Thyroid gland (tissue), 4 donors: ENCODE results near the gene GREB1L. TPM values are rescaled to one million over a fixed set of nuclear protein-coding genes. Genes with fewer than 3 reads are reported as not detected.

Experiments used
- DNase-seq, 2 donors: peaks; one replicate each; pipeline ENCODE4 v3.0.0-alpha.2; 2019
- H3K27ac ChIP-seq, 3 donors: fragments of 200-600 bp; sonication (generic); 1 replicate in 2 of 3; 2 replicates in 1 of 3; pipeline ENCODE4 v1.5.1; 2016 to 2019; ENCODE audit warnings: mild to moderate bottlenecking in 1 of 3, moderate library complexity in 1 of 3
- H3K27me3 ChIP-seq: fragments of 200-600 bp; sonication (generic); one replicate; pipeline ENCODE4 v1.5.1; 2019
- H3K36me3 ChIP-seq, 2 donors: fragments of 200-600 bp; sonication (generic); one replicate each; pipeline ENCODE4 v1.5.1; 2016 to 2019
- H3K4me1 ChIP-seq, 2 donors: fragments of 200-600 bp; sonication (generic); one replicate each; pipeline ENCODE4 v1.5.1; 2017 to 2019
- H3K4me3 ChIP-seq, 3 donors: fragments of 200-600 bp; sonication (generic); replicated peaks in 1 of 3; 1 replicate in 2 of 3; 2 replicates in 1 of 3; pipeline ENCODE4 v1.5.1; 2016; ENCODE audit warnings: mild to moderate bottlenecking in 1 of 3
- H3K9me3 ChIP-seq: fragments of 200-600 bp; sonication (generic); one replicate; pipeline ENCODE4 v1.5.1; 2017
- POLR2A ChIP-seq, 2 donors: fragments of 450-650 bp; IDR thresholded peaks; one replicate each; pipeline ENCODE4 v1.6.1; 2017; ENCODE audit warnings: antibody characterized with exemption in 2 of 2, mild to moderate bottlenecking in 2 of 2, moderate library complexity in 1 of 2
- WGBS, 2 donors: methylation state at CpG; one replicate each; pipeline ENCODE4 v1.1.5; 2017; 5-methylcytosine and 5-hydroxymethylcytosine counted together
- intact Hi-C: fragments of 100-400 bp; cut with DNase I; formaldehyde crosslinking; loops from one replicate; pipeline ENCODE4 v1.15.1; 2023
- total RNA-seq, 4 donors: library from RNA; depleted of rRNA; stranded (reverse); fragments of >200 nt; gene quantifications; one replicate each; pipeline ENCODE4 v1.2.3, GENCODE V29; 2016
- TF ChIP-seq, protein P1 (sequence below), 6 experiments: fragments of 200-600 bp in 3 of 6; fragments of 450-650 bp in 3 of 6; sonication (generic) in 3 of 6; IDR thresholded peaks; one replicate each; pipeline ENCODE4 v1.5.1; 2016 to 2019; ENCODE audit warnings: antibody characterized with exemption in 6 of 6, mild to moderate bottlenecking in 2 of 6, inconsistent platforms in 1 of 6, moderate library complexity in 1 of 6

The GREB1L gene
- total RNA-seq, 4 donors from 2014 or later: 25.0 to 43.5 (median 31.8) TPM

DNA sequence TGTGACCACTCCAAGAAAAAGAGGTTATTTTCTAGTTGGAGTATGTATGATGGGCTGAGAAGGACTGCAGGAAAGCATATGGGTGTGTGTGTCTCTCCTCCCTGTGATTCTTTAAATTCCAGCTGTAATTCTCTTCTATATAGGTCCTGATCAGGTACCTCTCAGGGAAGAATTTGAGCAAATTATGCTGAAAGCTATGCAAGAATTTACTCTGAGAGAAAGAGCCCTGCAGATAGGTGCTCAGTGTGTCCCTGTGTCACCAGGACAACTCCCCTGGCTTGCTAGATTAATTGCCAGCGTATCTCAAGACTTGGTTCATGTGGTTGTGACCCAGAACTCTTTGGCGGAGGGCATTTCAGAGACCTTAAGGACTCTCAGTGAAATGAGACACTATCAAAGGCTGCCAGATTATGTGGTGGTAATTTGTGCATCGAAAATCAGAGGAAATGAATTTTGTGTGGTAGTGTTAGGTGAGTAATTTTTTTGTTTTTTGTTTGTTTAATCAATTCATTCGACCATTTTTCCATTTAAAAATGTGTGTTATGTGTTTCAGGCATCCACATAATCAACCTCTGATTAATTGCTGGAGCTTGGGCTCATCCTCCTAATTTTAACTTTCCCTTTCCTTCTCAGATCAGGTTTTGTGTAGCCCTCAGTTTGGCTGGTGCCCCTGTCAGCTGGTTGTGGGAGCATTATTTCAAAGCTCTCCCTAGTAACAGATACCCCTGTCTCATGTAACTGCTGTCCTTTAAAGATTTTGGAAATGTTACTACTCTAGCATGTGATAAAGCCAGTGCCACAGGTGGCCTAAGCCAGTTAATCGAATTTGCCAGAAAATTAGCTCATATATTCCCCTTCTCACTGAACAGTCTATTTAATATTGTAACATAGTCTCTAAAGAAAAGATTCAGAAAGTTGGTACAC, 207.6 kb downstream of the GREB1L start:
- WGBS, 2 donors: 81 to 92% methylated on average over 5 of the region's 5 CpGs
- DNase-seq: no peak
- H3K4me1 ChIP-seq: no peaks in the 10 kb centered on the region
- H3K9me3 ChIP-seq: no peaks in the 10 kb centered on the region
- TF ChIP-seq, protein P1, sequence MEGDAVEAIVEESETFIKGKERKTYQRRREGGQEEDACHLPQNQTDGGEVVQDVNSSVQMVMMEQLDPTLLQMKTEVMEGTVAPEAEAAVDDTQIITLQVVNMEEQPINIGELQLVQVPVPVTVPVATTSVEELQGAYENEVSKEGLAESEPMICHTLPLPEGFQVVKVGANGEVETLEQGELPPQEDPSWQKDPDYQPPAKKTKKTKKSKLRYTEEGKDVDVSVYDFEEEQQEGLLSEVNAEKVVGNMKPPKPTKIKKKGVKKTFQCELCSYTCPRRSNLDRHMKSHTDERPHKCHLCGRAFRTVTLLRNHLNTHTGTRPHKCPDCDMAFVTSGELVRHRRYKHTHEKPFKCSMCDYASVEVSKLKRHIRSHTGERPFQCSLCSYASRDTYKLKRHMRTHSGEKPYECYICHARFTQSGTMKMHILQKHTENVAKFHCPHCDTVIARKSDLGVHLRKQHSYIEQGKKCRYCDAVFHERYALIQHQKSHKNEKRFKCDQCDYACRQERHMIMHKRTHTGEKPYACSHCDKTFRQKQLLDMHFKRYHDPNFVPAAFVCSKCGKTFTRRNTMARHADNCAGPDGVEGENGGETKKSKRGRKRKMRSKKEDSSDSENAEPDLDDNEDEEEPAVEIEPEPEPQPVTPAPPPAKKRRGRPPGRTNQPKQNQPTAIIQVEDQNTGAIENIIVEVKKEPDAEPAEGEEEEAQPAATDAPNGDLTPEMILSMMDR (IDR thresholded peaks at IDR 0.05): no peak
- no peak for TF ChIP-seq POLR2A (IDR thresholded peaks at IDR 0.05)
- no peak overlapping the region for H3K27ac ChIP-seq
- intact Hi-C loops: no loop called here
- H3K27me3 ChIP-seq: no peaks in the 10 kb centered on the region
- H3K4me3 ChIP-seq: no peak overlapping the region
- peaks cover 0 to 17% of the 10 kb centered on the region in 2 donors for H3K36me3 ChIP-seq

DNA sequence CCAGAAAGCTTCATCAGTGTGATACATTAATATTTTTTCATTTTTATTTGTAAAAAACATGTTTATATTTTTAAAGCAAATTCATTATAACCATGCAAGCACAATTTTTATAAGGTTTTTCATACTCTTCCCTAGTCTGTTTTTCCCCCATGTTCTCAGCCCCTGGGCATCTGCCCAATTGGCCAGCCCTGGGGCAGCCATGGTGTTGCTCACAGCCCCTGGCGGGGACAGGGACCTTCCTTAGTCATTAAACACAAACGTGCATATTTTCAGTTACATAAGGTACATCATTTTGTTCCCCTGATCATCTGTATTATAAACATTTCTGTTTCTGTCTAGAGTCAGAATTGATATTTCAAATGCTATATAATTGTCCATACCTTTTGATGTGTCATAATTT, 208.5 kb downstream of the GREB1L start:
- DNase-seq: no peak
- intact Hi-C loops: no loop called here
- no peaks in the 10 kb centered on the region for H3K4me1 ChIP-seq
- no peak overlapping the region for H3K4me3 ChIP-seq
- no peaks in the 10 kb centered on the region for H3K9me3 ChIP-seq
- WGBS, 2 donors: 86 to 93% methylated on average over 2 of the region's 2 CpGs
- no peak for TF ChIP-seq POLR2A (IDR thresholded peaks at IDR 0.05)
- TF ChIP-seq, protein P1 (IDR thresholded peaks at IDR 0.05): no peak
- no peaks in the 10 kb centered on the region for H3K27me3 ChIP-seq
- no peak overlapping the region for H3K27ac ChIP-seq
- H3K36me3 ChIP-seq: peaks cover 0 to 17% of the 10 kb centered on the region in 2 donors

DNA sequence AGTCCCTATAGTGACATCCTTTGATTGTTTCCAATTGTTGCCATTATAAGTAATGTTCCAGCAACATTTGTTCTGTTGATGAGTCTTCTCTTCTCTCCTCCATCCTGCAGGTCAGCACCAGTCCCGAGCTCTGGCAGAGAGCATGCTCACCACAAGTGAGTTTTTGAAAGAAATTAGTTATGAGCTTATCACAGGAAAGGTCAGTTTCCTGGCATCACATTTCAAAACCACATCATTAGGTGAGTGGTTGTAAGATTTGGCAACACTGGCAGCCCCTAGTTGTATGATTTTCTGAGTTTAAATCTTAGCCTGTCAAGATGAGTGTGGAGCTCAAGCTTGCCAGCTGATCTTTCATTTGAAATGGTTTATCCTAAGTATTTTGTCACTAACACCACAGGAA, 208.9 kb downstream of the GREB1L start:
- no peak overlapping the region for H3K4me3 ChIP-seq
- intact Hi-C loops: no loop called here
- no peaks in the 10 kb centered on the region for H3K27me3 ChIP-seq
- WGBS, 2 donors: 63 to 79% methylated on average over 1 of the region's 1 CpG
- no peak overlapping the region for H3K27ac ChIP-seq
- DNase-seq: no peak
- no peaks in the 10 kb centered on the region for H3K4me1 ChIP-seq
- H3K9me3 ChIP-seq: no peaks in the 10 kb centered on the region
- peaks cover 0 to 17% of the 10 kb centered on the region in 2 donors for H3K36me3 ChIP-seq
- no peak for TF ChIP-seq POLR2A (IDR thresholded peaks at IDR 0.05)
- TF ChIP-seq, protein P1 (IDR thresholded peaks at IDR 0.05): no peak

DNA sequence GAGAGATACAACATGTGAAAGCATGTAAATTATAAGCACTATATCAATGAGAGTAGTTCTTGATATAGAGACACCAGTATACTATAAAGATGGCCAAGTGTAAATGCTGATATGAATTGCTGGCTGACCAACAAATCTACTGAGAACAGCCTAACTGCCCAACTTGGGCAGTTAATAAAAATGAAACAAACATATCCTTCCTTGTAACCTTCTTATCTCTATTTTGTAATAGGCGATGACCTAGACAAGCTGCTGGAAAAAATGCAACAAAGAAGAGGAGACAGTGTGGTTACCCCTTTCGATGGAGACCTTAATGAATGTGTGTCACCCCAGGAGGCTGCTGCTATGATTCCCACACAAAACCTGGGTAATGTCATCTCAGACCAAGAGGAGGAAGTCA, 209.8 kb downstream of the GREB1L start:
- intact Hi-C loops: no loop called here
- H3K27me3 ChIP-seq: no peaks in the 10 kb centered on the region
- no peak overlapping the region for H3K27ac ChIP-seq
- H3K9me3 ChIP-seq: no peaks in the 10 kb centered on the region
- no peak overlapping the region for H3K4me3 ChIP-seq
- no peaks in the 10 kb centered on the region for H3K4me1 ChIP-seq
- 88 to 98% methylated on average over 2 of the region's 2 CpGs for WGBS, 2 donors
- peaks cover 0 to 17% of the 10 kb centered on the region in 2 donors for H3K36me3 ChIP-seq
- no peak for DNase-seq
- TF ChIP-seq POLR2A (IDR thresholded peaks at IDR 0.05): no peak
- TF ChIP-seq, protein P1 (IDR thresholded peaks at IDR 0.05): no peak

DNA sequence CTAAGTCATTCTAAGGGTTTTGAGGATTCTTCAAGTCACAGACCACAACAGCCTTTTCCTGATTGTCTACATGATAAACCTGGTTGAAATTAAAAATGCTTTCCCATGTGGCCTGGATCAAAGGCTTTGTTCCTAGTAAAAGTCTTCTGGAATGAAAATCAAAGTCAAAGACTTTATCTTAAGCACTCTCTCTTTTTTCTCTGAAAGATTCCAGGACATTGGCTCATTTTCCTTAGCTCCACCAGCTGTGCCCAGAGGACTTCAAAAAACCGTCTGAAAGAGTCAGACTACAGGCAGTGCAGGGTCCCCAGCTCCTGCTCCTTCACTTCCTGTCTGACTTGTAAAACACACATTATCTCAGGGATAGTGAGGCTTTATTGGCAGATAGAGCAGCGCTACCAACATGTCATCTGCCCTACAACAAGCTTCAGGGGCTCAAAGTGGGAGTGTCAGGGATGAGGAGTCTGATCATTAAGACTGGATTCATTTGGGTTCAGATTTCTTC, 210.3 kb downstream of the GREB1L start:
- no peak overlapping the region for H3K27ac ChIP-seq
- TF ChIP-seq POLR2A (IDR thresholded peaks at IDR 0.05): no peak
- TF ChIP-seq, protein P1 (IDR thresholded peaks at IDR 0.05): no peak
- peaks cover 0 to 17% of the 10 kb centered on the region in 2 donors for H3K36me3 ChIP-seq
- DNase-seq: no peak
- no peaks in the 10 kb centered on the region for H3K4me1 ChIP-seq
- no peak overlapping the region for H3K4me3 ChIP-seq
- H3K27me3 ChIP-seq: no peaks in the 10 kb centered on the region
- H3K9me3 ChIP-seq: no peaks in the 10 kb centered on the region
- intact Hi-C loops: no loop called here
- 78 to 79% methylated on average over 2 of the region's 2 CpGs for WGBS, 2 donors
